Measurements from ENCODE around the gene CCDC85C.

The CCDC85C gene

GRCh38 chr14:99581938-99582337 lies 22.1 kb downstream of the CCDC85C start:
- TF ChIP-seq CTCF (IDR thresholded peaks at IDR 0.05; ENCODE audit: low read depth, low read length): no peak
- H3K4me3 ChIP-seq (replicated peaks in 1 of 2; ENCODE audit: low read depth in 2 of 2, low read length in 2 of 2): no peak overlapping the region
- no peak for DNase-seq (ENCODE audit: low read depth in 2 of 2)

GRCh38 chr14:99581374-99581773 lies 22.6 kb downstream of the CCDC85C start:
- TF ChIP-seq CTCF (IDR thresholded peaks at IDR 0.05; ENCODE audit: low read depth, low read length): no peak
- no peak for DNase-seq (ENCODE audit: low read depth in 2 of 2)

GRCh38 chr14:99579903-99580571 lies 24.0 kb downstream of the CCDC85C start:
- no peak for TF ChIP-seq CTCF (IDR thresholded peaks at IDR 0.05; ENCODE audit: low read depth, low read length)
- no peak overlapping the region for H3K4me3 ChIP-seq (replicated peaks in 1 of 2; ENCODE audit: low read depth in 2 of 2, low read length in 2 of 2)
- peak; percentile 23 to 62 for DNase-seq (ENCODE audit: low read depth in 2 of 2)

More at GRCh38 chr14:99581374-99581773, 22.6 kb downstream of the CCDC85C start:
- no peak overlapping the region for H3K4me3 ChIP-seq (replicated peaks in 1 of 2; ENCODE audit: low read depth in 2 of 2, low read length in 2 of 2)

GRCh38 chr14:99579120-99579836 lies 24.7 kb downstream of the CCDC85C start:
- H3K4me3 ChIP-seq (replicated peaks in 1 of 2; ENCODE audit: low read depth in 2 of 2, low read length in 2 of 2): no peak overlapping the region
- no peak for DNase-seq (ENCODE audit: low read depth in 2 of 2)
- no peak for TF ChIP-seq CTCF (IDR thresholded peaks at IDR 0.05; ENCODE audit: low read depth, low read length)

GRCh38 chr14:99578541-99579101 lies 25.4 kb downstream of the CCDC85C start:
- DNase-seq (ENCODE audit: low read depth in 2 of 2): peak in 1 of 2 donors; percentile 28
- TF ChIP-seq CTCF (IDR thresholded peaks at IDR 0.05; ENCODE audit: low read depth, low read length): no peak
- H3K4me3 ChIP-seq (replicated peaks in 1 of 2; ENCODE audit: low read depth in 2 of 2, low read length in 2 of 2): no peak overlapping the region

GRCh38 chr14:99576761-99577705 lies 27.0 kb downstream of the CCDC85C start:
- no peak overlapping the region for H3K4me3 ChIP-seq (replicated peaks in 1 of 2; ENCODE audit: low read depth in 2 of 2, low read length in 2 of 2)
- no peak for DNase-seq (ENCODE audit: low read depth in 2 of 2)
- no peak for TF ChIP-seq CTCF (IDR thresholded peaks at IDR 0.05; ENCODE audit: low read depth, low read length)

All from cardiac fibroblast (primary cell).